H1 (cell line): ENCODE measurements around the gene SHLD1. TPM values are rescaled to one million over a fixed set of nuclear protein-coding genes. Genes with fewer than 3 reads are reported as not detected.

ENCODE experiments used
- CTCF ChIA-PET: fragments of 300-600 bp; sonication (Branson Sonifier 250); formaldehyde crosslinking; loops from one replicate; lab custom pipeline; 2021; ENCODE audit not compliant: partially characterized antibody; lab: Charles Lee
- POLR2A ChIA-PET: fragments of 300-600 bp; sonication (Branson Sonifier 250); formaldehyde crosslinking; loops from one replicate; lab custom pipeline; 2021; ENCODE audit warnings: inconsistent platforms; ENCODE audit not compliant: partially characterized antibody; lab: Charles Lee
- DNase-seq, 2 experiments: peaks; one replicate each; pipeline versions ENCODE4 v3.0.0 to v3.0.0-alpha.2; 2010 to 2022; ENCODE audit warnings: low spot score in 2 of 2, low read depth in 1 of 2, mixed read lengths in 1 of 2
- FAIRE-seq: peaks from 2 replicates; lab custom pipeline; 2011; peaks lifted over from hg19 to GRCh38; lab: Jason Lieb, UNC
- H2AFZ ChIP-seq: 2 replicates; pipeline ENCODE4 v1.8.1; 2012; ENCODE audit warnings: low read length, inconsistent platforms
- H2AK5ac ChIP-seq: 2 replicates; pipeline ENCODE4 v1.6.1; 2013; ENCODE audit warnings: low read depth, low read length
- H2BK120ac ChIP-seq: replicated peaks from 2 replicates; pipeline ENCODE3; 2013; ENCODE audit warnings: low read depth, low read length, inconsistent platforms
- H2BK12ac ChIP-seq: 2 replicates; pipeline ENCODE4 v1.6.1; 2013; ENCODE audit warnings: low read depth, low read length
- H2BK15ac ChIP-seq: 2 replicates; pipeline ENCODE4 v1.6.1; 2013; ENCODE audit warnings: low read length
- H2BK20ac ChIP-seq: 2 replicates; pipeline ENCODE4 v1.6.1; 2013; ENCODE audit warnings: low read length
- H2BK5ac ChIP-seq: 2 replicates; pipeline ENCODE4 v1.6.1; 2013; ENCODE audit warnings: low read depth, low read length
- H3K14ac ChIP-seq: 2 replicates; pipeline ENCODE4 v1.6.1; 2013; ENCODE audit warnings: inconsistent platforms; ENCODE audit not compliant: insufficient read length
- H3K18ac ChIP-seq: 2 replicates; pipeline ENCODE4 v1.6.1; 2013; ENCODE audit warnings: low read length; ENCODE audit errors: extremely low read depth
- H3K23ac ChIP-seq: 2 replicates; pipeline ENCODE4 v1.6.1; 2013; ENCODE audit warnings: inconsistent platforms; ENCODE audit not compliant: insufficient read length
- H3K23me2 ChIP-seq: 2 replicates; pipeline ENCODE4 v1.6.1; 2013; ENCODE audit warnings: low read depth, low read length
- H3K27ac ChIP-seq: 2 replicates; pipeline ENCODE4 v1.6.1; 2011; ENCODE audit warnings: low read depth, low read length, inconsistent platforms
- H3K27me3 ChIP-seq, 4 experiments: replicated peaks in 1 of 4; 1 replicate in 1 of 4; 2 replicates in 3 of 4; pipeline versions ENCODE4 v1.6.1 to v1.8.1; 2011 to 2013; ENCODE audit warnings: low read length in 3 of 4, mild to moderate bottlenecking in 3 of 4, inconsistent platforms in 2 of 4, mixed read lengths in 2 of 4, moderate library complexity in 1 of 4; ENCODE audit not compliant: control insufficient read depth in 3 of 4, insufficient read depth in 3 of 4; ENCODE audit errors: extremely low read depth in 1 of 4
- H3K36me3 ChIP-seq, 4 experiments: 2 replicates each; pipeline versions ENCODE4 v1.6.1 to v1.8.1; 2011 to 2013; ENCODE audit warnings: mild to moderate bottlenecking in 4 of 4, low read length in 3 of 4, moderate library complexity in 2 of 4, control low read depth in 1 of 4, inconsistent platforms in 1 of 4; ENCODE audit not compliant: insufficient read depth in 4 of 4, control insufficient read depth in 2 of 4
- H3K4ac ChIP-seq: replicated peaks from 2 replicates; pipeline ENCODE3; 2013; ENCODE audit warnings: low read length, low read depth, mixed read lengths, inconsistent platforms; ENCODE audit not compliant: insufficient read length
- H3K4me1 ChIP-seq, 4 experiments: replicated peaks in 1 of 4; 1 replicate in 1 of 4; 2 replicates in 3 of 4; pipeline versions ENCODE4 v1.6.1 to v1.8.1; 2011 to 2013; ENCODE audit warnings: low read length in 3 of 4, inconsistent platforms in 2 of 4, mixed read lengths in 1 of 4; ENCODE audit not compliant: insufficient read depth in 4 of 4, control insufficient read depth in 3 of 4
- H3K4me2 ChIP-seq, 2 experiments: 2 replicates each; pipeline versions ENCODE4 v1.6.1 to v1.8.1; 2011 to 2013; ENCODE audit warnings: low read depth in 2 of 2, low read length in 2 of 2, control low read depth in 1 of 2, inconsistent platforms in 1 of 2, mild to moderate bottlenecking in 1 of 2; ENCODE audit not compliant: insufficient read depth in 1 of 2
- H3K4me3 ChIP-seq, 4 experiments: fragments of 200-600, 300-600 bp in 1 of 4; sonication (generic), shearing (Covaris generic), sonication (Bioruptor Twin) in 1 of 4; 2 replicates each; pipeline versions ENCODE4 v1.5.1 to v1.8.1; 2011 to 2016; ENCODE audit warnings: low read length in 4 of 4, low read depth in 3 of 4, control low read depth in 2 of 4, inconsistent platforms in 2 of 4, mild to moderate bottlenecking in 2 of 4, mixed read lengths in 1 of 4, moderate library complexity in 1 of 4; ENCODE audit not compliant: insufficient read depth in 2 of 4; ENCODE audit errors: extremely low read depth in 1 of 4
- H3K56ac ChIP-seq: replicated peaks from 2 replicates; pipeline ENCODE3; 2013; ENCODE audit warnings: low read depth, mild to moderate bottlenecking, mixed read lengths, low read length, inconsistent platforms; ENCODE audit not compliant: insufficient read length
- H3K79me1 ChIP-seq: 2 replicates; pipeline ENCODE4 v1.6.1; 2013; ENCODE audit warnings: low read depth, low read length, control low read depth
- H3K79me2 ChIP-seq, 2 experiments: 2 replicates each; pipeline versions ENCODE4 v1.6.1 to v1.8.1; 2012 to 2013; ENCODE audit warnings: low read length in 2 of 2, mild to moderate bottlenecking in 2 of 2, inconsistent platforms in 1 of 2; ENCODE audit not compliant: insufficient read depth in 2 of 2, control insufficient read depth in 1 of 2
- H3K9ac ChIP-seq, 4 experiments: replicated peaks in 1 of 4; 1 replicate in 1 of 4; 2 replicates in 3 of 4; pipeline versions ENCODE4 v1.6.1 to v1.8.1; 2011 to 2013; ENCODE audit warnings: low read depth in 3 of 4, low read length in 3 of 4, control low read depth in 2 of 4, mild to moderate bottlenecking in 2 of 4, moderate library complexity in 2 of 4, inconsistent platforms in 1 of 4; ENCODE audit errors: extremely low read depth in 1 of 4
- H3K9me3 ChIP-seq, 2 experiments: 2 replicates each; pipeline versions ENCODE4 v1.6.1 to v1.8.1; 2012 to 2013; ENCODE audit warnings: mild to moderate bottlenecking in 2 of 2, moderate library complexity in 2 of 2, control low read depth in 1 of 2, inconsistent platforms in 1 of 2, low read depth in 1 of 2, low read length in 1 of 2, mixed read lengths in 1 of 2; ENCODE audit not compliant: insufficient read depth in 2 of 2
- H4K20me1 ChIP-seq, 2 experiments: replicated peaks in 1 of 2; 2 replicates each; pipeline versions ENCODE3 to v1.8.1; 2011 to 2013; ENCODE audit warnings: inconsistent platforms in 2 of 2, low read length in 2 of 2, mild to moderate bottlenecking in 1 of 2; ENCODE audit not compliant: insufficient read depth in 2 of 2, control insufficient read depth in 1 of 2
- H4K5ac ChIP-seq: 2 replicates; pipeline ENCODE4 v1.6.1; 2013; ENCODE audit warnings: low read length, low read depth, mixed read lengths, inconsistent platforms; ENCODE audit not compliant: insufficient read length
- H4K8ac ChIP-seq: 2 replicates; pipeline ENCODE4 v1.8.0; 2013; ENCODE audit warnings: mild to moderate bottlenecking, moderate library complexity, low read length, inconsistent platforms; ENCODE audit not compliant: insufficient read depth; ENCODE audit errors: extremely low read depth
- H4K91ac ChIP-seq: replicated peaks from 2 replicates; pipeline ENCODE3; 2013; ENCODE audit warnings: low read length, mixed read lengths, inconsistent platforms; ENCODE audit not compliant: insufficient read length
- HDAC6 ChIP-seq: IDR thresholded peaks from one replicate; pipeline ENCODE4 v1.7.1; 2012; ENCODE audit warnings: low read depth, mild to moderate bottlenecking, inconsistent platforms, low read length, moderate library complexity
- KDM4A ChIP-seq: IDR thresholded peaks from one replicate; pipeline ENCODE4 v1.7.1; 2012; ENCODE audit warnings: low read depth, mild to moderate bottlenecking, moderate library complexity, low read length, inconsistent platforms; ENCODE audit not compliant: severe bottlenecking
- RFX5 ChIP-seq: IDR thresholded peaks from 2 replicates; pipeline ENCODE4 v1.6.1; 2011; ENCODE audit warnings: low read depth, low read length, improper control_type of control experiment, borderline replicate concordance
- RXRA ChIP-seq: IDR thresholded peaks from 2 replicates; pipeline ENCODE4 v1.6.1; 2011; ENCODE audit warnings: low read depth, mild to moderate bottlenecking, low read length, moderate library complexity; ENCODE audit not compliant: insufficient read depth
- SIRT6 ChIP-seq: IDR thresholded peaks from one replicate; pipeline ENCODE4 v1.7.1; 2012; ENCODE audit warnings: low read length, inconsistent platforms
- TAF1 ChIP-seq: IDR thresholded peaks from 2 replicates; pipeline ENCODE4 v1.6.1; 2011; ENCODE audit warnings: mild to moderate bottlenecking, low read depth, low read length
- TBP ChIP-seq: IDR thresholded peaks from 2 replicates; pipeline ENCODE4 v1.6.1; 2011; ENCODE audit warnings: low read depth, low read length, improper control_type of control experiment
- WGBS, 2 experiments: shearing (Covaris generic) in 1 of 2; methylation state at CpG; one replicate each; pipeline versions ENCODE4 v1.1.6 to v1.1.7; 2013 to 2015; ENCODE audit warnings: low lambda C conversion rate in 2 of 2, mixed read lengths in 2 of 2, inconsistent platforms in 1 of 2, low coverage in 1 of 2, missing lambda C conversion rate in 1 of 2; ENCODE audit not compliant: insufficient replicate concordance in 2 of 2, insufficient coverage in 1 of 2, insufficient read length in 1 of 2; ENCODE audit errors: extremely low coverage in 1 of 2, missing lambda C conversion rate in 1 of 2; 5-methylcytosine and 5-hydroxymethylcytosine counted together
- polyA plus RNA-seq, 7 experiments: library from polyadenylated mRNA; depleted of rRNA in 3 of 7; stranded (reverse) in 5 of 7; unstranded in 2 of 7; fragments of >200 nt in 5 of 7; fragments of 200-250 nt in 2 of 7; gene quantifications; 1 replicate in 5 of 7; 2 replicates in 1 of 7; 4 replicates in 1 of 7; pipeline versions ENCODE4 v1.2.1 to v1.2.3, GENCODE V29; 2011 to 2013; ENCODE audit warnings: missing spikeins in 2 of 7, mixed read lengths in 2 of 7
- total RNA-seq: library from RNA; stranded (reverse); fragmentation: NEBNext Ultra II Directional; extraction: Animal tissue kit (Norgen Biotek cat#: 25700); gene quantifications from 2 replicates; pipeline ENCODE4 v1.2.1, GENCODE V29; 2021
- TF ChIP-seq, protein P1 (sequence below): IDR thresholded peaks from 2 replicates; pipeline ENCODE4 v1.6.1; 2012; ENCODE audit warnings: low read length, inconsistent platforms

SHLD1 gene
- total and polyA plus RNA-seq, 2 of the 8 experiments (the other 6 are each of a cell fraction or from before 2014, with no cell fraction given), result 4.2 to 6.5 TPM

DNA sequence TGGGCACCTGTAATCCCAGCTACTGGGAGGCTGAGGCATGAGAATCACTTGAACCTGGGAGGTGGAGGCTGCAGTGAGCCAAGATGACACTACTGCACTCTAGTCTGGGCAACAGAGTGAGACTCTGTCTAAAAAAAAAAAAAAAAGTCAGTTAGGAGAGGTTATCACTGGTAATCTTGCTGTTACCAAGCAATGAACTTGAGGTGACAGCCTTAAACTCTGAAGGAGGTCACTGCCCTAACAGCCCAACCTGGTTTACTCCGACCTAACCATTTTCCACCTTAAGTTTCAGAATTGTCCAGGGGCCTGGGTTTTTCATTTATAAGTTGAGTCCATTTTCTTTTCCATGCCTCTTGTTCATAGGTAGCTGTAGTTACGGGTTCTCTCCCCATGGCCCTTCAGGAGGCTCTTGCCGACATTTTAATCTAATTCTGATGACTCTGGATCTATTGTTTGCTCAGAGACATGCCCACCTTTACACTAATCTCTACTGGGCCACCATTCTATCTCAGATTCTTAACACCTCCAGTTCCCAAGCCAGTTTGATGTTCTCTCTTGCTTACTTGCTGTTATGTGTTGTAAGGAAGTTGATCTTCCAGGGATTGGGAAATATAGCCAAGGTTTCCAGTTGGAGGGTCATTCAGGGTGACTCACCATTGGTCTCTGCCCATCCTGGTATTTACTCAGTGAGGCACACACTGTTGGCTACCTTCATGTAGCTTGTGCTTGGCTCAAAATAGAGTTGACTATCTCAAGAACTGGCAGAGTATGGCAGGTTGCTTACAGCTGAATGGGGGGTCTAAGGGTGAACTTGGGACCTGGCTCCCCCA lies 29.1 kb downstream of the SHLD1 start:
- no peak overlapping the region for H2BK20ac ChIP-seq
- no peaks in the 10 kb centered on the region for H3K27me3 ChIP-seq
- WGBS, 2 experiments, result 97% methylated on average over 3 of the region's 3 CpGs; no CpG with 5 or more reads in 1 of the 2 experiments
- H2BK15ac ChIP-seq, result no peak overlapping the region
- no peak overlapping the region for H4K91ac ChIP-seq
- no peaks in the 10 kb centered on the region for H3K79me2 ChIP-seq
- FAIRE-seq (no peak), DNase-seq (no peak)
- H3K14ac ChIP-seq, result no peak overlapping the region
- H3K9me3 ChIP-seq, result no peaks in the 10 kb centered on the region
- H3K23me2 ChIP-seq, result no peaks in the 10 kb centered on the region
- no peak overlapping the region for H3K27ac ChIP-seq
- H3K18ac ChIP-seq, result no peak overlapping the region
- no peak overlapping the region for H2BK5ac ChIP-seq
- H3K4ac ChIP-seq, result no peak overlapping the region
- ChIA-PET POLR2A (interaction anchor here (1.1 kb wide), 1 partner anchor 50 kb away, joined by 3 read pairs; no protein-coding TSS in a partner anchor), CTCF (interaction anchor here (0.9 to 1.3 kb wide), 4 partner anchors 9 to 250 kb away, joined by 3 to 5 read pairs (median 4); no protein-coding TSS in a partner anchor)
- no peak overlapping the region for H2AK5ac ChIP-seq
- no peak overlapping the region for H4K5ac ChIP-seq
- H2BK120ac ChIP-seq, result no peak overlapping the region
- no peak overlapping the region for H2BK12ac ChIP-seq
- no peak overlapping the region for H3K4me2 ChIP-seq
- H2AFZ ChIP-seq, result no peak overlapping the region
- H3K36me3 ChIP-seq, result no peaks in the 10 kb centered on the region; a peak in 1 of 8 replicates
- no peaks in the 10 kb centered on the region for H3K4me1 ChIP-seq
- no peak overlapping the region for H4K8ac ChIP-seq
- no peak overlapping the region for H3K56ac ChIP-seq
- no peaks in the 10 kb centered on the region for H4K20me1 ChIP-seq
- H3K4me3 ChIP-seq, result no peak overlapping the region
- H3K23ac ChIP-seq, result no peak overlapping the region
- no peaks in the 10 kb centered on the region; the same call in 1 of the 2 replicates for H3K79me1 ChIP-seq
- no peak overlapping the region for H3K9ac ChIP-seq
- TF ChIP-seq KDM4A, result no peak
- TF ChIP-seq RFX5, result no peak
- TF ChIP-seq SIRT6, result no peak
- no peak for TF ChIP-seq TAF1
- no peak for TF ChIP-seq TBP
- no peak for TF ChIP-seq HDAC6
- no peak for TF ChIP-seq RXRA
- TF ChIP-seq, protein P1, sequence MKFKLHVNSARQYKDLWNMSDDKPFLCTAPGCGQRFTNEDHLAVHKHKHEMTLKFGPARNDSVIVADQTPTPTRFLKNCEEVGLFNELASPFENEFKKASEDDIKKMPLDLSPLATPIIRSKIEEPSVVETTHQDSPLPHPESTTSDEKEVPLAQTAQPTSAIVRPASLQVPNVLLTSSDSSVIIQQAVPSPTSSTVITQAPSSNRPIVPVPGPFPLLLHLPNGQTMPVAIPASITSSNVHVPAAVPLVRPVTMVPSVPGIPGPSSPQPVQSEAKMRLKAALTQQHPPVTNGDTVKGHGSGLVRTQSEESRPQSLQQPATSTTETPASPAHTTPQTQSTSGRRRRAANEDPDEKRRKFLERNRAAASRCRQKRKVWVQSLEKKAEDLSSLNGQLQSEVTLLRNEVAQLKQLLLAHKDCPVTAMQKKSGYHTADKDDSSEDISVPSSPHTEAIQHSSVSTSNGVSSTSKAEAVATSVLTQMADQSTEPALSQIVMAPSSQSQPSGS, result no peak
